Fibroblast of lung (primary cell): Measurements from ENCODE around the gene RALY.

Experiments
- EZH2 ChIP-seq: IDR thresholded peaks from 2 replicates; pipeline ENCODE4 v1.5.1; 2012; ENCODE audit warnings: low read length, control low read depth, mild to moderate bottlenecking; ENCODE audit errors: missing control alignments
- TF ChIP-seq, protein P1 (sequence below), 2 donors: IDR thresholded peaks in 1 of 2; conservative IDR thresholded peaks in 1 of 2; 1 replicate in 1 of 2; 2 replicates in 1 of 2; pipeline ENCODE4 v1.5.1; 2011 to 2012; ENCODE audit warnings: low read length in 2 of 2, control low read depth in 1 of 2, inconsistent platforms in 1 of 2, low read depth in 1 of 2, mild to moderate bottlenecking in 1 of 2

DNA sequence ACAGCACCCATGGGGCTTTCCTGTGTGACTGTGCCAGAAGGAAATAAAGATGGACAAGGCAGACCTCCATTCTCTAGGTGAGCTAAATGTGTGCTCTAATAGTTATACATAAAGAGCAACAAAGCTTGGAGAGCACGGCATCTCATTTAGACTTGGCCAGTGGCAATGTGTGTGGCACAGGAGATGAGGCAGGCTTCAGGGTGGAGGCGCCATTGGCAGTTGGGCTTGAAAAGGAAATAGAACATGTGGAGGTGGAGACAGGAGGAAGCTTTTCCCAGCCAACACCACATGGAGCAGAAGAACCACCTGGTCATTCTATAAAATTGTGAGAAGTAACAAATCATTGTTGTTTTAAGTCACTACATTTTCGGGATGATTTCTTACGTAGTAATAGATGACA, 3.6 kb upstream of the RALY start:
- TF ChIP-seq, protein P1, sequence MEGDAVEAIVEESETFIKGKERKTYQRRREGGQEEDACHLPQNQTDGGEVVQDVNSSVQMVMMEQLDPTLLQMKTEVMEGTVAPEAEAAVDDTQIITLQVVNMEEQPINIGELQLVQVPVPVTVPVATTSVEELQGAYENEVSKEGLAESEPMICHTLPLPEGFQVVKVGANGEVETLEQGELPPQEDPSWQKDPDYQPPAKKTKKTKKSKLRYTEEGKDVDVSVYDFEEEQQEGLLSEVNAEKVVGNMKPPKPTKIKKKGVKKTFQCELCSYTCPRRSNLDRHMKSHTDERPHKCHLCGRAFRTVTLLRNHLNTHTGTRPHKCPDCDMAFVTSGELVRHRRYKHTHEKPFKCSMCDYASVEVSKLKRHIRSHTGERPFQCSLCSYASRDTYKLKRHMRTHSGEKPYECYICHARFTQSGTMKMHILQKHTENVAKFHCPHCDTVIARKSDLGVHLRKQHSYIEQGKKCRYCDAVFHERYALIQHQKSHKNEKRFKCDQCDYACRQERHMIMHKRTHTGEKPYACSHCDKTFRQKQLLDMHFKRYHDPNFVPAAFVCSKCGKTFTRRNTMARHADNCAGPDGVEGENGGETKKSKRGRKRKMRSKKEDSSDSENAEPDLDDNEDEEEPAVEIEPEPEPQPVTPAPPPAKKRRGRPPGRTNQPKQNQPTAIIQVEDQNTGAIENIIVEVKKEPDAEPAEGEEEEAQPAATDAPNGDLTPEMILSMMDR (conservative IDR thresholded peaks at IDR 0.05 in 1 of 2, IDR thresholded peaks at IDR 0.05 in 1 of 2; ENCODE audit: low read depth in 1 of 2, low read length in 2 of 2), result no peak
- no peak for TF ChIP-seq EZH2
